GM12864 (cell line): Measurements from ENCODE around the gene ARNT2.

Experiments
- DNase-seq: peaks from one replicate; pipeline ENCODE4 v3.0.0-alpha.2; 2011; ENCODE audit warnings: low read depth
- H3K4me3 ChIP-seq: 2 replicates; pipeline ENCODE4 v1.5.1; 2011; ENCODE audit warnings: mild to moderate bottlenecking, low read depth, low read length, control low read depth
- CTCF ChIP-seq: IDR thresholded peaks from 2 replicates; pipeline ENCODE4 v1.5.1; 2011; ENCODE audit warnings: low read depth, mild to moderate bottlenecking, moderate library complexity, low read length, control low read depth, inconsistent platforms; ENCODE audit errors: missing control alignments

Gene ARNT2

GRCh38 chr15:80586161-80586560 is 182.0 kb downstream of the ARNT2 start:
- no peak overlapping the region for H3K4me3 ChIP-seq
- DNase-seq = no peak
- no peak for TF ChIP-seq CTCF

- no peak for DNase-seq
- no peak for TF ChIP-seq CTCF
- H3K4me3 ChIP-seq = no peak overlapping the region
Measured at GRCh38 chr15:80587007-80587406, 182.8 kb downstream of the ARNT2 start.

GRCh38 chr15:80587816-80588456 is 183.8 kb downstream of the ARNT2 start:
- no peak overlapping the region for H3K4me3 ChIP-seq
- DNase-seq = no peak
- no peak for TF ChIP-seq CTCF

- no peak for DNase-seq
- TF ChIP-seq CTCF = no peak
- no peak overlapping the region for H3K4me3 ChIP-seq
Measured at GRCh38 chr15:80588801-80589200, 184.6 kb downstream of the ARNT2 start.

- no peak for TF ChIP-seq CTCF
- no peak for DNase-seq
Measured at GRCh38 chr15:80590761-80591355, 186.7 kb downstream of the ARNT2 start.

GRCh38 chr15:80591471-80591870 is 187.3 kb downstream of the ARNT2 start:
- no peak for DNase-seq
- no peak overlapping the region for H3K4me3 ChIP-seq
- no peak for TF ChIP-seq CTCF

More at GRCh38 chr15:80590761-80591355, 186.7 kb downstream of the ARNT2 start:
- no peak overlapping the region for H3K4me3 ChIP-seq
